ENCODE results near the gene SLC2A14. TPM values are rescaled to one million over a fixed set of nuclear protein-coding genes. Genes with fewer than 3 reads are reported as not detected.
"Not testable (repeated sequence)": the region's sequence is repeated elsewhere in the genome, so short reads cannot be mapped to it uniquely, and the experiment has no call there.

SLC2A14 gene
- total RNA-seq, 1 donor from 2014 or later, result 0.05 TPM

DNA sequence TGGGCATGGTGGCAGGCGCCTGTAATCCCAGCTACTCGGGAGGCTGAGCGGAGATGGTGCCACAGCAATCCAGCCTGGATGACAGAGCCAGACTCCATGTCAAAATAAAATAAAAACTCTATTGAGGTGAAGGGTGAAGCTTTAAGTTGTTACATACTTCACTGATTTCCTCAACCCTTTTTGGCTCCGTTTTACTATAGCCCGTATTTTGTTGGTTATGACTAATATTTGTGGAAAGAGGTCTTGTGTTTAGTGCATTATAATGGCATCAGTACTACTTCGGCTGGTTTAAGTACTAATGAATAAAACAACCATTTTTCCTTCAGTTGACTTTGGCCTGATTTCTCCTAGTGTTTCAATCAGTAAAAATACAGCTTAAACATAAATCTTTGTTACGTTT is 27.0 kb upstream of the SLC2A14 start:
- no peak overlapping the region for H3K27ac Mint-ChIP-seq
- H3K36me3 Mint-ChIP-seq (ENCODE audit: low read depth), result no peaks in the 10 kb centered on the region
- no peaks in the 10 kb centered on the region for H3K4me1 Mint-ChIP-seq (ENCODE audit: low read depth)
- no peaks in the 10 kb centered on the region for H3K9me3 Mint-ChIP-seq
- peaks cover 2% of the 10 kb centered on the region for H3K27me3 Mint-ChIP-seq (ENCODE audit: low read depth)
- H3K4me3 Mint-ChIP-seq (ENCODE audit: low read depth), result no peak overlapping the region
- intact Hi-C loops (cut with micrococcal nuclease), result no loop called here
- DNase-seq (ENCODE audit: low spot score), result no peak

- H3K27ac Mint-ChIP-seq; H3K9me3 Mint-ChIP-seq; DNase-seq (ENCODE audit: low spot score); H3K36me3 Mint-ChIP-seq (ENCODE audit: low read depth); intact Hi-C loops (cut with micrococcal nuclease); H3K27me3 Mint-ChIP-seq (ENCODE audit: low read depth); H3K4me1 Mint-ChIP-seq (ENCODE audit: low read depth); H3K4me3 Mint-ChIP-seq (ENCODE audit: low read depth): not testable (repeated sequence)
Measured at GRCh38 chr12:7896726-7897125, 24.0 kb upstream of the SLC2A14 start.

DNA sequence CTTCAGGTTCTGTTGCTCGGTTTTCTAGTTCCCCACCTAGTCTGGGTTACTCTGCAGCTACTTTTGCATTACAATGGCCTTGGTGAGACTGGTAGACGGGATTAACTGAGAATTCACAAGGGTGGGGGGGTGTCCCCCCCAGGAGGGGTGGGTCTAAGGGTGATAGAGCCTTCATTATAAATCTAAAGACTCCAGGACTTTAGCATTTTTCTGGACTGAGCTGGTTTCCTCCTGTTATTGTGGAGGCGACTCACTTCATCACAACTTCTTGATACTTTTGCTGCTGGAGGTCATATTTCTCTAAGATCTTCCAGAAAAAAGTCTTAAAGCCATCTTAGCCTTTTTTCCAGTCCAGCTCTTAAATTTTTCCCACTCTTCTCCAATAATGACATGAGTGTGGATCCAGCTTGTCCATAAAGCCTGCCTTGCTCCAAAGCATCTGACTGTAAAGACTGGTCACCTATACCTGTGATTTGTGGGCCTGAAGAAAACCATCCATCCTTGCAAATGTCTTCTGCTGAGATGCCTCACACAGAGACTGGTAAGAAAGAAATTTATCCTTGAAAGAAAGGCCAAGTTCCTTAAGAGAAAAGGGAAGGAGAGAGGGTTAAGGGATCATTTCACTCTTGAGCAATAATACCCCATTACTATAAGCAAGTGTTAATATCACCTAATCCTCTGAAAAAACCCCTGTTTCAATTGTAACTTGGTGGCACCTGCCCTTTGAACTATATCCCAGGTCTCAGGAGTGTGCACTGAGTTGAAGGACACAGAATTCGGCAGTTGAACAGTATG is 19.7 kb upstream of the SLC2A14 start:
- Mint-ChIP-seq H3K9me3 (no peaks in the 10 kb centered on the region), H3K4me1 (ENCODE audit: low read depth) (no peaks in the 10 kb centered on the region), H3K4me3 (ENCODE audit: low read depth) (no peak overlapping the region), H3K36me3 (ENCODE audit: low read depth) (no peaks in the 10 kb centered on the region), H3K27ac (no peak overlapping the region), H3K27me3 (ENCODE audit: low read depth) (peaks cover 1% of the 10 kb centered on the region)
- DNase-seq (ENCODE audit: low spot score), result no peak
- intact Hi-C loops (cut with micrococcal nuclease), result no loop called here

DNA sequence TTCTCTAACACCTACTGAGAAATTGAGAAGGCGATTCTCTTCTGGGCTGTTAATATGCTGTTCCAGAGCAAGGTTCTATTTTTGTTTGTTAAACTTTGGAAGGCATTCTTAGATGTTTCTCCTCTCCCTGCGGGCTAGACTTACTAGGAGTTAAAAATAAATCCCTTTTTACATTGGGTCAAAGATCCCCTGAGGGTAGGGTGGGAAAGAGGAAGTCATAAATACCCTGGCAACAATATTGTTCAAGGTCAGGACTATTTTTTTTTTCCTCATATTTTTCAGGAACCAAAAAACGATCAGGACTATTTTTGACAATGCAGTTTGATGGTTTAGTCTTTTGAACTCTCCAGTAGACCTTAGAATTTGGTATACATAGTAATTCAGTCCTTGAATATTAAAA is 12.0 kb upstream of the SLC2A14 start:
- Mint-ChIP-seq H3K27ac (no peak overlapping the region), H3K36me3 (ENCODE audit: low read depth) (no peaks in the 10 kb centered on the region)

DNA sequence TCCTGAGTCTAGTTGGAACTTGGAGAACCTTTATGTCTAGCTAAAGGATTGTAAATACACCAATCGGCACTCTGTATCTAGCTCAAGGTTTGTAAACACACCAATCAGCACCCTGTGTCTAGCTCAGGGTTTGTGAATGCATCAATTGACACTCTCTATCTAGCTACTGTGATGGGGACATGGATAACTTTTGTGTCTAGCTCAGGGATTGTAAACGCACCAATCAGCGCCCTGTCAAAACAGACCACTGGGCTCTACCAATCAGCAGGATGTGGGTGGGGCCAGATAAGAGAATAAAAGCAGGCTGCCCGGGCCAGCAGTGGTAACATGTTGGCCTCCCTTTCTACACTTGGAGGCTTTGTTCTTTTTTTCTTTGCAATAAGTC is 9.0 kb upstream of the SLC2A14 start:
- H3K27ac Mint-ChIP-seq; H3K36me3 Mint-ChIP-seq (ENCODE audit: low read depth); H3K9me3 Mint-ChIP-seq; intact Hi-C loops (cut with micrococcal nuclease); H3K4me1 Mint-ChIP-seq (ENCODE audit: low read depth); DNase-seq (ENCODE audit: low spot score); H3K4me3 Mint-ChIP-seq (ENCODE audit: low read depth); H3K27me3 Mint-ChIP-seq (ENCODE audit: low read depth): not testable (repeated sequence)

More for the DNA sequence above, 12.0 kb upstream of the SLC2A14 start:
- intact Hi-C loops (cut with micrococcal nuclease), result no loop called here
- no peaks in the 10 kb centered on the region for H3K4me1 Mint-ChIP-seq (ENCODE audit: low read depth)
- H3K4me3 Mint-ChIP-seq (ENCODE audit: low read depth), result no peak overlapping the region
- peaks cover 5% of the 10 kb centered on the region for H3K27me3 Mint-ChIP-seq (ENCODE audit: low read depth)
- no peaks in the 10 kb centered on the region for H3K9me3 Mint-ChIP-seq
- DNase-seq (ENCODE audit: low spot score), result no peak

DNA sequence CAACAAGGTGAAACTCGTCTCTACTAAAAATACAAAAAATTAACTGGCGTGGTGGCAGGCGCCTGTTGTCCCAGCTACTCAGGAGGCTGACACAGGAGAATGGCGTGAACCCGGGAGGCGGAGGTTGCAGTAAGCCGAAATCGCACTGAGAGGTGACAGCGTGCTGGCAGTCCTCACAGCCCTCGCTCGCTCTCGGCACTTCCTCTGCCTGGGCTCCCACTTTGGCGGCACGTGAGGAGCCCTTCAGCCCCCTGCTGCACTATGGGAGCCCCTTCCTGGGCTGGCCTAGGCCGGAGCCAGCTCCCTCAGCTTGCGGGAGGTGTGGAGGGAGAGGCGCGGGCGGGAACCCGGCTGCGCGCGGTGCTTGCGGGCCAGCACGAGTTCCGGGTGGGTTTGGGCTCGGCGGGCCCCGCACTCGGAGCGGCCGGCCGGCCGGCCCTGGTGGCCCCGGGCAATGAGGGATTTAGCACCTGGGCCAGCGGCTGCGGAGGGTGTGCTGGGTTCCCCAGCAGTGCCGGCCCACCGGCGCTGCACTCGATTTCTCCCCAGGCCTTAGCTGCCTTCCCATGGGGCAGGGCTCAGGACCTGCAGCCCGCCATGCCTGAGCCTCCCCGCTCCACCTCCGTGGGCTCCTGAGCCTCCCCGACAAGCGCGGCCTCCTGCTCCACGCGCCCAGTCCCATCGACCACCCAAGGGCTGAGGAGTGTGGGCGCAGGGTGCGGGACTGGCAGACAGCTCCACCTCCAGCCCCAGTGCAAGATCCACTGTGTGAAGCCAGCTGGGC is 8.4 kb upstream of the SLC2A14 start:
- intact Hi-C loops (cut with micrococcal nuclease); H3K27ac Mint-ChIP-seq; DNase-seq (ENCODE audit: low spot score); H3K9me3 Mint-ChIP-seq; H3K4me3 Mint-ChIP-seq (ENCODE audit: low read depth); H3K36me3 Mint-ChIP-seq (ENCODE audit: low read depth); H3K27me3 Mint-ChIP-seq (ENCODE audit: low read depth); H3K4me1 Mint-ChIP-seq (ENCODE audit: low read depth): not testable (repeated sequence)

- intact Hi-C loops (cut with micrococcal nuclease), result no loop called here
- H3K4me1 Mint-ChIP-seq (ENCODE audit: low read depth), result no peaks in the 10 kb centered on the region
- H3K27ac Mint-ChIP-seq, result no peak overlapping the region
- no peak overlapping the region for H3K4me3 Mint-ChIP-seq (ENCODE audit: low read depth)
- no peak for DNase-seq (ENCODE audit: low spot score)
- no peaks in the 10 kb centered on the region for H3K36me3 Mint-ChIP-seq (ENCODE audit: low read depth)
- H3K9me3 Mint-ChIP-seq, result no peaks in the 10 kb centered on the region
- H3K27me3 Mint-ChIP-seq (ENCODE audit: low read depth), result peaks cover 1% of the 10 kb centered on the region
Measured at GRCh38 chr12:7879246-7879645, 6.5 kb upstream of the SLC2A14 start.

DNA sequence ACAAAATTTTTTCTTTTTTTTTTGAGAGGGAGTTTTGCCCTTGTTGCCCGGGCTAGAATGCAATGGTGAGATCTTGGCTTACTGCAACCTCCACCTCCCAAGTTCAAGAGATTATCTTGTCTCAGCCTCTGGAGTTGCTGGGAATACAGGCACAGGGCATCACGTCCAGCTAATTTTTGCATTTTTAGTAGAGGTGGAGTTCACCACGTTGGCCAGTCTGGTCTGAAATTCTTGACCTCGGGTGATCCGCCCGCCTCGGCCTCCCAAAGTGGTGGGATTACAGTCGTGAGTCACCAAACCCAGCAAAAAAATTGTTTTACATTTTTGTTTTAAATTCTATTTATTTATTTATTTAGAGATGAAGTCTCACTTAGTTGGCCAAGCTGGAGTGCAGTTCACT is 4.7 kb upstream of the SLC2A14 start:
- H3K27me3 Mint-ChIP-seq (ENCODE audit: low read depth), result peaks cover 13% of the 10 kb centered on the region
- no peak for DNase-seq (ENCODE audit: low spot score)
- H3K9me3 Mint-ChIP-seq, result no peaks in the 10 kb centered on the region
- intact Hi-C loops (cut with micrococcal nuclease), result no loop called here
- H3K4me3 Mint-ChIP-seq (ENCODE audit: low read depth), result no peak overlapping the region
- no peaks in the 10 kb centered on the region for H3K36me3 Mint-ChIP-seq (ENCODE audit: low read depth)
- no peak overlapping the region for H3K27ac Mint-ChIP-seq
- peaks cover 2% of the 10 kb centered on the region for H3K4me1 Mint-ChIP-seq (ENCODE audit: low read depth)

- no peak for DNase-seq (ENCODE audit: low spot score)
- intact Hi-C loops (cut with micrococcal nuclease), result no loop called here
- Mint-ChIP-seq H3K36me3 (ENCODE audit: low read depth) (no peaks in the 10 kb centered on the region), H3K4me1 (ENCODE audit: low read depth) (peaks cover 4% of the 10 kb centered on the region), H3K9me3 (no peaks in the 10 kb centered on the region), H3K27ac (no peak overlapping the region), H3K27me3 (ENCODE audit: low read depth) (peaks cover 41% of the 10 kb centered on the region), H3K4me3 (ENCODE audit: low read depth) (no peak overlapping the region)
Measured at GRCh38 chr12:7870335-7870734, 2.4 kb downstream of the SLC2A14 start.

DNA sequence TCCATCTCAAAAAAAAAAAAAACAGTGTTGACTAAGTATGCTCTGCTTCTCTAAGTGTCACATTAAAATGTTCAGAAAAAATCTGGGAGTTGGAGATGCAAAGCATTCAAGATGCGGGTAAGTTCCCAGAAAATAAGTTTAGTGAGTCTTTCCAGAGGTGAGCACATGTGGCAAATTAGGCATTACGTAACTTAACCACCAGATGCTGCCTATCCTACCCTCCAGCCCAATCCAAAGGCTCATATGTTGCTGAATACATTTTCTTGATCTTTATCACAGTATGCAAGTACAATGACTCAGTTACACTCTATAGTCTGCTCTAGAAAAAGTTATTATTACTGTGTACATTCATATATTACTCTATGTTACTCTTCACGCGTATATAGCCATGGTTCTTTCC is 3.6 kb downstream of the SLC2A14 start:
- intact Hi-C loops (cut with micrococcal nuclease), result no loop called here
- Mint-ChIP-seq H3K4me1 (ENCODE audit: low read depth) (peaks cover 4% of the 10 kb centered on the region), H3K36me3 (ENCODE audit: low read depth) (no peaks in the 10 kb centered on the region)

GRCh38 chr12:7868391-7868790 is 4.3 kb downstream of the SLC2A14 start:
- peaks cover 31% of the 10 kb centered on the region for H3K27me3 Mint-ChIP-seq (ENCODE audit: low read depth)
- intact Hi-C loops (cut with micrococcal nuclease), result no loop called here
- H3K4me1 Mint-ChIP-seq (ENCODE audit: low read depth), result peaks cover 2% of the 10 kb centered on the region
- H3K9me3 Mint-ChIP-seq, result no peaks in the 10 kb centered on the region
- DNase-seq (ENCODE audit: low spot score), result no peak
- H3K4me3 Mint-ChIP-seq (ENCODE audit: low read depth), result no peak overlapping the region
- H3K27ac Mint-ChIP-seq, result no peak overlapping the region
- no peaks in the 10 kb centered on the region for H3K36me3 Mint-ChIP-seq (ENCODE audit: low read depth)

More for the DNA sequence above, 3.6 kb downstream of the SLC2A14 start:
- H3K9me3 Mint-ChIP-seq, result no peaks in the 10 kb centered on the region
- no peak for DNase-seq (ENCODE audit: low spot score)
- peaks cover 39% of the 10 kb centered on the region for H3K27me3 Mint-ChIP-seq (ENCODE audit: low read depth)
- no peak overlapping the region for H3K27ac Mint-ChIP-seq
- H3K4me3 Mint-ChIP-seq (ENCODE audit: low read depth), result no peak overlapping the region

- H3K4me1 Mint-ChIP-seq (ENCODE audit: low read depth), result peaks cover 11% of the 10 kb centered on the region
- intact Hi-C loops (cut with micrococcal nuclease), result loop anchor here (5.0 kb wide), 2 partner anchors 53 to 213 kb away; no protein-coding TSS in a partner anchor
- H3K36me3 Mint-ChIP-seq (ENCODE audit: low read depth), result no peaks in the 10 kb centered on the region
- no peaks in the 10 kb centered on the region for H3K9me3 Mint-ChIP-seq
- H3K27me3 Mint-ChIP-seq (ENCODE audit: low read depth), result peaks cover 7% of the 10 kb centered on the region
- H3K4me3 Mint-ChIP-seq (ENCODE audit: low read depth), result no peak overlapping the region
- no peak overlapping the region for H3K27ac Mint-ChIP-seq
- DNase-seq (ENCODE audit: low spot score), result no peak
Measured at GRCh38 chr12:7864601-7865150, 8.0 kb downstream of the SLC2A14 start.

DNA sequence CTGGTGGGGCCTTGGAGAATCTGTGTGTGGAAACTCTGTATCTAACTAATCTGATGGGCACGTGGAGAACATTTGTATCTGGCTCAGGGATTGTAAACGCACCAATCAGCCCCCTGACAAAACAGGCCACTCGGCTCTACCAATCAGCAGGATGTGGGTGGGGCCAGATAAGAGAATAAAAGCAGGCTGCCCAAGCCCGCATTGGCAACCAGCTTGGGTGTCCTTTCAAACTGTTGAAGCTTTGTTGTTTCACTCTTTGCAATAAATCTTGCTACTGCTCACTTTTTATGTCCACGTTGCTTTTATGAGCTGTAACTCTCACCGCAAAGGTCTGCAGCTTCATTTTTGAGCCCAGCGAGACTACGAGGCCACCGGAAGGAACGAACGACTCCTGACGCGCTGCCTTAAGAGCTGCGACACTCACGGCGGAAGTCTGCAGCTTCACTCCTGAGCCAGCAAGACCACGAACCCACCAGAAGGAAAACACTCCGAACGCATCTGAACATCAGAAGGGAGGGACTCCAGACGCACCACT is 9.8 kb downstream of the SLC2A14 start:
- H3K27me3 Mint-ChIP-seq (ENCODE audit: low read depth); DNase-seq (ENCODE audit: low spot score); H3K36me3 Mint-ChIP-seq (ENCODE audit: low read depth); H3K27ac Mint-ChIP-seq; H3K4me3 Mint-ChIP-seq (ENCODE audit: low read depth); H3K9me3 Mint-ChIP-seq: not testable (repeated sequence)
- intact Hi-C loops (cut with micrococcal nuclease), result loop anchor here (5.0 kb wide), 2 partner anchors 54 to 214 kb away; no protein-coding TSS in a partner anchor
- peaks cover 14% of the 10 kb centered on the region for H3K4me1 Mint-ChIP-seq (ENCODE audit: low read depth)
